ENCODE data around the gene CNTNAP2.

GRCh38 chr7:146966274-146966673 is 849.7 kb downstream of the CNTNAP2 start:
- TF ChIP-seq, protein P1, sequence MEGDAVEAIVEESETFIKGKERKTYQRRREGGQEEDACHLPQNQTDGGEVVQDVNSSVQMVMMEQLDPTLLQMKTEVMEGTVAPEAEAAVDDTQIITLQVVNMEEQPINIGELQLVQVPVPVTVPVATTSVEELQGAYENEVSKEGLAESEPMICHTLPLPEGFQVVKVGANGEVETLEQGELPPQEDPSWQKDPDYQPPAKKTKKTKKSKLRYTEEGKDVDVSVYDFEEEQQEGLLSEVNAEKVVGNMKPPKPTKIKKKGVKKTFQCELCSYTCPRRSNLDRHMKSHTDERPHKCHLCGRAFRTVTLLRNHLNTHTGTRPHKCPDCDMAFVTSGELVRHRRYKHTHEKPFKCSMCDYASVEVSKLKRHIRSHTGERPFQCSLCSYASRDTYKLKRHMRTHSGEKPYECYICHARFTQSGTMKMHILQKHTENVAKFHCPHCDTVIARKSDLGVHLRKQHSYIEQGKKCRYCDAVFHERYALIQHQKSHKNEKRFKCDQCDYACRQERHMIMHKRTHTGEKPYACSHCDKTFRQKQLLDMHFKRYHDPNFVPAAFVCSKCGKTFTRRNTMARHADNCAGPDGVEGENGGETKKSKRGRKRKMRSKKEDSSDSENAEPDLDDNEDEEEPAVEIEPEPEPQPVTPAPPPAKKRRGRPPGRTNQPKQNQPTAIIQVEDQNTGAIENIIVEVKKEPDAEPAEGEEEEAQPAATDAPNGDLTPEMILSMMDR (IDR thresholded peaks at IDR 0.05 in 4 of 5, conservative IDR thresholded peaks at IDR 0.05 in 1 of 5) = no peak
- TF ChIP-seq POLR2A (IDR thresholded peaks at IDR 0.05) = no peak

Measured in gastrocnemius medialis (tissue), 4 donors.